Erythroblast (primary cell): ENCODE measurements around the gene MPZL1.

Experiments
- GATA1 ChIP-seq: IDR thresholded peaks from 2 replicates; pipeline ENCODE4 v1.6.1; 2011; ENCODE audit warnings: low read depth, mild to moderate bottlenecking, control low read depth, low read length, moderate library complexity
- POLR2A ChIP-seq: IDR thresholded peaks from 2 replicates; pipeline ENCODE4 v1.6.1; 2011; ENCODE audit warnings: mild to moderate bottlenecking, low read length

GRCh38 chr1:167706931-167707877 lies 14.6 kb upstream of the MPZL1 start:
- TF ChIP-seq POLR2A (no peak), GATA1 (no peak)
